IMR-90 (cell line): ENCODE measurements around the gene DENND6B. TPM values are rescaled to one million over a fixed set of nuclear protein-coding genes. Genes with fewer than 3 reads are reported as not detected.

Experiments
- ATAC-seq: fragments of 200-7000 bp; cut with Tn5 transposase; 2 replicates; pipeline ENCODE4 v1.9.1; 2020; ENCODE audit warnings: low read depth, mild to moderate bottlenecking, moderate library complexity
- BruUV-seq: library from RNA; stranded (reverse); fragments of 400-500 nt; replicated peaks from 2 replicates; lab custom pipeline; 2021; lab: Mats Ljungman, UMichigan
- CTCF ChIA-PET: fragments of 300-600 bp; formaldehyde crosslinking; extraction: SDS; loops from one replicate; lab custom pipeline; 2021; ENCODE audit warnings: antibody characterized with exemption; lab: Yijun Ruan, JAX
- POLR2A ChIA-PET: fragments of 300-600 bp; sonication (Branson Sonifier 250); formaldehyde crosslinking; loops from one replicate; lab custom pipeline; 2022; ENCODE audit warnings: antibody characterized with exemption; ENCODE audit not compliant: unreplicated experiment; lab: Charles Lee
- DNase-seq: peaks from one replicate; pipeline ENCODE4 v3.0.0; 2013
- H2AFZ ChIP-seq: replicated peaks from 2 replicates; pipeline ENCODE3; 2013; ENCODE audit warnings: low read length, mild to moderate bottlenecking; ENCODE audit not compliant: poor library complexity
- H2AK5ac ChIP-seq: 2 replicates; pipeline ENCODE4 v1.6.1; 2013; ENCODE audit warnings: low read depth, low read length, inconsistent platforms
- H2AK9ac ChIP-seq: replicated peaks from 2 replicates; pipeline ENCODE3; 2013; ENCODE audit warnings: mild to moderate bottlenecking, low read depth, low read length, moderate library complexity; ENCODE audit not compliant: poor library complexity
- H2BK120ac ChIP-seq: 2 replicates; pipeline ENCODE4 v1.6.1; 2013; ENCODE audit warnings: low read depth, low read length, inconsistent platforms
- H2BK15ac ChIP-seq: 3 replicates; pipeline ENCODE4 v1.6.1; 2013; ENCODE audit warnings: low read depth, low read length, inconsistent platforms
- H2BK20ac ChIP-seq: 2 replicates; pipeline ENCODE4 v1.6.1; 2013; ENCODE audit warnings: low read depth, mild to moderate bottlenecking, inconsistent platforms, low read length, moderate library complexity
- H2BK5ac ChIP-seq: 2 replicates; pipeline ENCODE4 v1.6.1; 2013; ENCODE audit warnings: mild to moderate bottlenecking, low read depth, low read length, inconsistent platforms; ENCODE audit not compliant: poor library complexity, severe bottlenecking
- H3K14ac ChIP-seq: replicated peaks from 2 replicates; pipeline ENCODE4 v1.6.1; 2013; ENCODE audit warnings: low read depth, low read length, inconsistent platforms
- H3K18ac ChIP-seq: 2 replicates; pipeline ENCODE4 v1.6.1; 2013; ENCODE audit warnings: low read depth, low read length, control low read depth
- H3K23ac ChIP-seq: 2 replicates; pipeline ENCODE4 v1.6.1; 2013; ENCODE audit warnings: low read depth, low read length, inconsistent platforms
- H3K27ac ChIP-seq: 2 replicates; pipeline ENCODE4 v1.5.1; 2013; ENCODE audit warnings: mild to moderate bottlenecking, control low read depth, low read length; ENCODE audit not compliant: insufficient read depth
- H3K27me3 ChIP-seq: 2 replicates; pipeline ENCODE4 v1.6.1; 2013; ENCODE audit warnings: low read length; ENCODE audit not compliant: control insufficient read depth, insufficient read depth
- H3K36me3 ChIP-seq: 2 replicates; pipeline ENCODE4 v1.6.1; 2013; ENCODE audit warnings: low read length, mixed read lengths; ENCODE audit not compliant: control insufficient read depth, insufficient read depth
- H3K4ac ChIP-seq: 2 replicates; pipeline ENCODE4 v1.6.1; 2013; ENCODE audit warnings: low read depth, low read length, inconsistent platforms
- H3K4me1 ChIP-seq: 2 replicates; pipeline ENCODE4 v1.6.1; 2013; ENCODE audit warnings: low read length, mixed read lengths; ENCODE audit not compliant: control insufficient read depth, insufficient read depth
- H3K4me2 ChIP-seq: 2 replicates; pipeline ENCODE4 v1.6.1; 2013; ENCODE audit warnings: low read depth, mild to moderate bottlenecking, control low read depth, low read length, moderate library complexity
- H3K4me3 ChIP-seq: 2 replicates; pipeline ENCODE4 v1.5.1; 2013; ENCODE audit warnings: low read depth, mild to moderate bottlenecking, control low read depth, low read length, moderate library complexity; ENCODE audit not compliant: insufficient read depth
- H3K56ac ChIP-seq: 2 replicates; pipeline ENCODE4 v1.6.1; 2013; ENCODE audit warnings: low read length, inconsistent platforms; ENCODE audit not compliant: insufficient read depth; ENCODE audit errors: extremely low read depth
- H3K79me1 ChIP-seq, 2 experiments: 2 replicates each; pipeline ENCODE4 v1.6.1; 2013; ENCODE audit warnings: low read length in 2 of 2, inconsistent platforms in 1 of 2, low read depth in 1 of 2
- H3K9ac ChIP-seq: 2 replicates; pipeline ENCODE4 v1.6.1; 2013; ENCODE audit warnings: low read depth, low read length, control low read depth
- H3K9me1 ChIP-seq: 2 replicates; pipeline ENCODE4 v1.6.1; 2013; ENCODE audit warnings: low read length, inconsistent platforms; ENCODE audit not compliant: insufficient read depth
- H3K9me3 ChIP-seq: 2 replicates; pipeline ENCODE4 v1.6.1; 2013; ENCODE audit warnings: low read length; ENCODE audit not compliant: control insufficient read depth, insufficient read depth
- H4K20me1 ChIP-seq: 2 replicates; pipeline ENCODE4 v1.6.1; 2013; ENCODE audit warnings: low read length, inconsistent platforms; ENCODE audit not compliant: insufficient read depth
- H4K5ac ChIP-seq: 2 replicates; pipeline ENCODE4 v1.6.1; 2013; ENCODE audit warnings: mild to moderate bottlenecking, low read depth, low read length, control low read depth
- H4K8ac ChIP-seq, 2 experiments: 2 replicates each; pipeline ENCODE4 v1.6.1; 2013; ENCODE audit warnings: low read depth in 2 of 2, low read length in 2 of 2, control low read depth in 1 of 2, inconsistent platforms in 1 of 2
- H4K91ac ChIP-seq: 2 replicates; pipeline ENCODE4 v1.6.1; 2013; ENCODE audit warnings: low read depth, low read length, inconsistent platforms; ENCODE audit not compliant: insufficient read depth
- CHD1 ChIP-seq: IDR thresholded peaks from 2 replicates; pipeline ENCODE4 v1.6.1; 2012; ENCODE audit warnings: low read depth, low read length, improper control_type of control experiment
- MXI1 ChIP-seq: IDR thresholded peaks from 2 replicates; pipeline ENCODE4 v1.6.1; 2012; ENCODE audit warnings: low read depth, mild to moderate bottlenecking, low read length, moderate library complexity, borderline replicate concordance
- NFE2L2 ChIP-seq: fragments of 150-350 bp; IDR thresholded peaks from 2 replicates; pipeline ENCODE4 v1.6.1; 2016; ENCODE audit warnings: low read depth, mild to moderate bottlenecking, low read length
- USF2 ChIP-seq: fragments of 150-350 bp; IDR thresholded peaks from 2 replicates; pipeline ENCODE4 v1.6.1; 2017; ENCODE audit warnings: mild to moderate bottlenecking, antibody characterized with exemption, low read length, low read depth
- WGBS, 2 experiments: methylation state at CpG; one replicate each; pipeline versions ENCODE4 v1.1.5 to v1.1.7; 2013; ENCODE audit warnings: missing lambda C conversion rate in 2 of 2; ENCODE audit not compliant: insufficient read length in 1 of 2; ENCODE audit errors: extremely low coverage in 2 of 2; 5-methylcytosine and 5-hydroxymethylcytosine counted together
- dilution Hi-C: fragments of 300-500 bp; cut with HindIII; formaldehyde crosslinking; loops from one replicate; pipeline ENCODE4 v1.14.3; 2018; ENCODE audit warnings: low sequenced_read_pairs; ENCODE audit not compliant: unreplicated experiment
- in situ Hi-C: fragments of 300-500 bp; cut with MboI; formaldehyde crosslinking; loops from 3 replicates; pipeline ENCODE4 v1.14.3; 2019; ENCODE audit warnings: low sequenced_read_pairs, inconsistent platforms, mixed read lengths
- intact Hi-C: fragments of 100-400 bp; cut with micrococcal nuclease; formaldehyde crosslinking; loops from 2 replicates; pipeline ENCODE4 v1.10.0; 2022
- polyA plus RNA-seq, 3 experiments: library from polyadenylated mRNA; depleted of rRNA; stranded (reverse); fragments of >200 nt; gene quantifications; 2 replicates each; pipeline ENCODE4 v1.2.3, GENCODE V29; 2012; ENCODE audit warnings: low replicate concordance in 1 of 3
- total RNA-seq: library from RNA; depleted of rRNA; stranded (reverse); fragments of >200 nt; gene quantifications from 2 replicates; pipeline ENCODE4 v1.2.3, GENCODE V29; 2012

The DENND6B gene
- total and polyA plus RNA-seq, 2 of the 4 experiments (the other 2 are of a cell fraction), result 0.36 to 4.9 TPM

DNA sequence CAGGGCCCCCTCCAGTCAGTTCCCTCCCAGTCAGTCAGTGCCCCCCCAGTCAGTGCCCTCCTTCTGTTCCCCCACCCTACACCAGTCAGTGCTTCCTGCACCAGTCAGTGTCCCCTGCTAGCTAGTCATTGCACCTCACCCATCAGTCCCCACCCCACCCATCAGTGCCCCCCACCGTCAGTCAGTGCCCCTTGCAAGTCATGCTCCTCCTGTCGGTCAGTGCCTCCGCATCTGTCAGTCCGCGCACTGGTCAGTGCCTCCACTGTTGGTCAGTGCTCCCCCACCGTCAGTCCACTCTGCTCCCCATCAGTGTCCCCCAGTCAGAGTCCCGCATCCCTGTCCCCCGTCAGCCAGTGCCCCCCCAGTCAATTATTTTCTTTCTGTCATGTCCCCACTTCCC lies 19.7 kb upstream of the DENND6B start:
- H2AK9ac ChIP-seq, result no peak overlapping the region
- no peak overlapping the region for H3K56ac ChIP-seq
- no peak overlapping the region for H4K91ac ChIP-seq
- intact Hi-C loops (no loop called here), dilution Hi-C loops (no loop called here), in situ Hi-C loops (no loop called here)
- peaks cover 34% of the 10 kb centered on the region for H4K20me1 ChIP-seq
- H4K8ac ChIP-seq, result no peak overlapping the region
- ATAC-seq (no peak), DNase-seq (no peak)
- no peak overlapping the region for H3K9ac ChIP-seq
- H2AK5ac ChIP-seq, result no peak overlapping the region
- peaks cover 5% of the 10 kb centered on the region; the same call in 1 of the 2 replicates for H3K4me1 ChIP-seq
- 78% methylated on average over 6 of the region's 8 CpGs; no CpG with 5 or more reads in 1 of the 2 experiments for WGBS, 2 experiments
- H2BK15ac ChIP-seq, result no peak overlapping the region
- H2BK20ac ChIP-seq, result no peak overlapping the region
- no peaks in the 10 kb centered on the region for H3K9me3 ChIP-seq
- no peak overlapping the region for H3K18ac ChIP-seq
- no peak overlapping the region for H3K27ac ChIP-seq
- no peak overlapping the region for H3K14ac ChIP-seq
- H3K4ac ChIP-seq, result no peak overlapping the region
- no peak overlapping the region for H3K4me2 ChIP-seq
- peaks cover 8% of the 10 kb centered on the region for H3K36me3 ChIP-seq
- H3K27me3 ChIP-seq, result no peaks in the 10 kb centered on the region
- peaks cover 12 to 39% of the 10 kb centered on the region in 2 experiments for H3K79me1 ChIP-seq
- TF ChIP-seq CHD1 (no peak), USF2 (no peak), NFE2L2 (no peak), MXI1 (no peak)
- H4K5ac ChIP-seq, result no peak overlapping the region
- H2BK5ac ChIP-seq, result no peak overlapping the region
- ChIA-PET CTCF (no interaction called here), POLR2A (no interaction called here)
- H2AFZ ChIP-seq, result no peak overlapping the region
- peaks cover 16% of the 10 kb centered on the region for H3K9me1 ChIP-seq
- no peak overlapping the region for H3K4me3 ChIP-seq
- no peak overlapping the region for H3K23ac ChIP-seq
- no peak overlapping the region for H2BK120ac ChIP-seq
- BruUV-seq, result no TSS peak
